Measurements from ENCODE around the gene EAPP. TPM values are rescaled to one million over a fixed set of nuclear protein-coding genes. Genes with fewer than 3 reads are reported as not detected.

EAPP gene
- total RNA-seq, 1 experiment from 2014 or later = 32.2 TPM

DNA sequence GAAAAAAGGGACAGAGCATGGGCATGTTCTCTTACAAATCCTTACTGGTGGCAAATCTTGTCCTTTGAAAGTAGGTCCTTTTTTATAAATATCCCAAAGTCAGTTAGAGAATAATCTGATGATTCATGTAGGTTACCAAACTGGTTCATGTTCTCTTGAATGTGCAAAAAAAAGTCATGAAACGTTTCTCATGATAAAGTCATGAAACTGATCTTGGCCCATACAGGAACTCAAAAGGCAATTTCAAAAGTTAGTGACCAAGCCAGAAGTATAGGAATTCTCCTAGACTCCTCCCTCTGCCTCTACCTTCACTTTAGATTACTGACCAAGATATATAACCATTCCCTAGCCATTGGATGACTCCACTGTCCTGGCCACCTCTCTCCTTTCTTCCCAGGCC is 50.2 kb downstream of the EAPP start:
- Histone ChIP-seq H3K4me1 (ENCODE audit: control insufficient read depth in 1 of 2, insufficient read depth in 2 of 2, low read length in 2 of 2) (peaks cover 0 to 9% of the 10 kb centered on the region in 2 experiments; a peak in 2 of 4 replicates), H3K79me2 (ENCODE audit: insufficient read depth, low read length) (no peaks in the 10 kb centered on the region), H3K36me3 (ENCODE audit: control insufficient read depth in 1 of 2, insufficient read depth in 2 of 2, low read length in 2 of 2) (no peaks in the 10 kb centered on the region), H3K4me3 (replicated peaks in 1 of 2; ENCODE audit: low read depth in 1 of 2, low read length in 2 of 2) (no peak overlapping the region), H3K9me3 (ENCODE audit: control insufficient read depth in 1 of 2, insufficient read depth in 1 of 2, low read depth in 1 of 2, low read length in 2 of 2) (no peaks in the 10 kb centered on the region), H3K4me2 (ENCODE audit: low read length) (no peak overlapping the region), H4K20me1 (ENCODE audit: insufficient read depth) (no peaks in the 10 kb centered on the region), H3K27me3 (ENCODE audit: insufficient read depth, low read length) (no peaks in the 10 kb centered on the region), H3K9ac (ENCODE audit: low read length) (no peak overlapping the region), H2AFZ (ENCODE audit: low read depth, low read length, poor library complexity, severe bottlenecking) (peak overlapping the region; percentile 59), H3K27ac (ENCODE audit: low read depth, low read length) (no peak overlapping the region), H3K9me2 (ENCODE audit: insufficient read depth) (no peaks in the 10 kb centered on the region)
- intact Hi-C loops (cut with micrococcal nuclease) = no loop called here
- no TSS peak for BruUV-seq (replicated peaks)
- TF ChIP-seq SP1 (IDR thresholded peaks at IDR 0.05; ENCODE audit: low read depth) (no peak), SIN3A (IDR thresholded peaks at IDR 0.05; ENCODE audit: low read depth) (no peak)
- ChIA-PET POLR2A (no interaction called here), CTCF (no interaction called here), RAD21 (ENCODE audit: low non-redundant PET in 1 of 2, low total read pairs in 2 of 2, uncharacterized antibody in 2 of 2, unreplicated experiment in 2 of 2) (no interaction called here)
- no peak for ATAC-seq
- no peak for DNase-seq (ENCODE audit: low read depth, low spot score)

DNA sequence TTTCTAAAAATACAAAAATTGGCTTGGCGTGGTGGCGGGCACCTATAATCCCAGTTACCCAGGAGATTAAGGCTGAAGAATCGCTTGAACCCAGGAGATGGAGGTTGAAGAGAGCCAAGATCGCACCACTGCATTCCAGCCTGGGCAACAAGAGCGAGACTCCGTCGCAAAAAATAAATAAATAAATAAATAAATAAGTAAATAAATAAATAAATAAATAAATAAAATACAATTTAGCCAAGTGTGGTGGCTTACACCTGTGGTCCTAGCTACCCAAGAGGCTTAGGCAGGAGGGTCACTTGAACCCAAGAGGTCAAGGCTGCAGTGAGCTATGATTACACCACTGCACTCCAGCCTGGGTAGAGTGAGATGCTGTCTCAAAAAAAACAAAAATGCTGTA is 51.0 kb downstream of the EAPP start:
- no peak overlapping the region for H3K9ac ChIP-seq (ENCODE audit: low read length)
- no peaks in the 10 kb centered on the region for H3K79me2 ChIP-seq (ENCODE audit: insufficient read depth, low read length)
- H3K4me3 ChIP-seq (replicated peaks in 1 of 2; ENCODE audit: low read depth in 1 of 2, low read length in 2 of 2) = no peak overlapping the region
- no peak overlapping the region for H2AFZ ChIP-seq (ENCODE audit: low read depth, low read length, poor library complexity, severe bottlenecking)
- peaks cover 0 to 9% of the 10 kb centered on the region in 2 experiments; a peak in 2 of 4 replicates for H3K4me1 ChIP-seq (ENCODE audit: control insufficient read depth in 1 of 2, insufficient read depth in 2 of 2, low read length in 2 of 2)
- no peaks in the 10 kb centered on the region for H3K9me2 ChIP-seq (ENCODE audit: insufficient read depth)
- no TSS peak for BruUV-seq (replicated peaks)
- H3K9me3 ChIP-seq (ENCODE audit: control insufficient read depth in 1 of 2, insufficient read depth in 1 of 2, low read depth in 1 of 2, low read length in 2 of 2) = no peaks in the 10 kb centered on the region
- H3K4me2 ChIP-seq (ENCODE audit: low read length) = no peak overlapping the region
- RAD21 ChIA-PET (ENCODE audit: low non-redundant PET in 1 of 2, low total read pairs in 2 of 2, uncharacterized antibody in 2 of 2, unreplicated experiment in 2 of 2) = no interaction called here
- no peak for ATAC-seq
- no peak for TF ChIP-seq ELF1 (IDR thresholded peaks at IDR 0.05; ENCODE audit: borderline replicate concordance, low read depth)
- CTCF ChIA-PET = no interaction called here
- no peak overlapping the region for H3K27ac ChIP-seq (ENCODE audit: low read depth, low read length)
- H3K27me3 ChIP-seq (ENCODE audit: insufficient read depth, low read length) = no peaks in the 10 kb centered on the region
- no peak for DNase-seq (ENCODE audit: low read depth, low spot score)
- POLR2A ChIA-PET = no interaction called here
- intact Hi-C loops (cut with micrococcal nuclease) = no loop called here
- no peaks in the 10 kb centered on the region for H4K20me1 ChIP-seq (ENCODE audit: insufficient read depth)
- no peaks in the 10 kb centered on the region for H3K36me3 ChIP-seq (ENCODE audit: control insufficient read depth in 1 of 2, insufficient read depth in 2 of 2, low read length in 2 of 2)

- no peak overlapping the region for H3K4me3 ChIP-seq (replicated peaks in 1 of 2; ENCODE audit: low read depth in 1 of 2, low read length in 2 of 2)
- POLR2A ChIA-PET = no interaction called here
- no peaks in the 10 kb centered on the region; a peak in 1 of 4 replicates for H3K4me1 ChIP-seq (ENCODE audit: control insufficient read depth in 1 of 2, insufficient read depth in 2 of 2, low read length in 2 of 2)
- no peak overlapping the region for H3K4me2 ChIP-seq (ENCODE audit: low read length)
- no peaks in the 10 kb centered on the region for H3K9me2 ChIP-seq (ENCODE audit: insufficient read depth)
- RAD21 ChIA-PET (ENCODE audit: low non-redundant PET in 1 of 2, low total read pairs in 2 of 2, uncharacterized antibody in 2 of 2, unreplicated experiment in 2 of 2) = no interaction called here
- H3K9ac ChIP-seq (ENCODE audit: low read length) = no peak overlapping the region
- DNase-seq (ENCODE audit: low read depth, low spot score) = no peak
- CTCF ChIA-PET = no interaction called here
- H3K79me2 ChIP-seq (ENCODE audit: insufficient read depth, low read length) = no peaks in the 10 kb centered on the region
- H4K20me1 ChIP-seq (ENCODE audit: insufficient read depth) = no peaks in the 10 kb centered on the region
- BruUV-seq (replicated peaks) = no TSS peak
- no peak overlapping the region for H2AFZ ChIP-seq (ENCODE audit: low read depth, low read length, poor library complexity, severe bottlenecking)
- no peaks in the 10 kb centered on the region for H3K36me3 ChIP-seq (ENCODE audit: control insufficient read depth in 1 of 2, insufficient read depth in 2 of 2, low read length in 2 of 2)
- intact Hi-C loops (cut with micrococcal nuclease) = no loop called here
- no peak overlapping the region for H3K27ac ChIP-seq (ENCODE audit: low read depth, low read length)
- no peaks in the 10 kb centered on the region for H3K27me3 ChIP-seq (ENCODE audit: insufficient read depth, low read length)
- no peak for ATAC-seq
- H3K9me3 ChIP-seq (ENCODE audit: control insufficient read depth in 1 of 2, insufficient read depth in 1 of 2, low read depth in 1 of 2, low read length in 2 of 2) = no peaks in the 10 kb centered on the region
- TF ChIP-seq, protein P1, sequence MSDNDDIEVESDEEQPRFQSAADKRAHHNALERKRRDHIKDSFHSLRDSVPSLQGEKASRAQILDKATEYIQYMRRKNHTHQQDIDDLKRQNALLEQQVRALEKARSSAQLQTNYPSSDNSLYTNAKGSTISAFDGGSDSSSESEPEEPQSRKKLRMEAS (IDR thresholded peaks at IDR 0.05) = no peak
- TF ChIP-seq SIN3A (IDR thresholded peaks at IDR 0.05; ENCODE audit: low read depth) (no peak), TCF7L2 (IDR thresholded peaks at IDR 0.05; ENCODE audit: borderline replicate concordance, extremely low read depth, insufficient read depth, insufficient read length) (no peak), ZFX (IDR thresholded peaks at IDR 0.05) (no peak), CEBPB (IDR thresholded peaks at IDR 0.05; ENCODE audit: low read depth) (no peak), ELF1 (IDR thresholded peaks at IDR 0.05; ENCODE audit: borderline replicate concordance, low read depth) (no peak), CBX3 (IDR thresholded peaks at IDR 0.05; ENCODE audit: low read depth) (no peak), EGR1 (IDR thresholded peaks at IDR 0.05; ENCODE audit: low read depth) (no peak), FOSL1 (IDR thresholded peaks at IDR 0.05; ENCODE audit: low read depth) (no peak), ZNF274 (IDR thresholded peaks at IDR 0.05; ENCODE audit: low read depth, low read length) (no peak), POLR2AphosphoS5 (IDR thresholded peaks at IDR 0.05; ENCODE audit: low read depth, low read length) (no peak), YY1 (IDR thresholded peaks at IDR 0.05; ENCODE audit: extremely low read depth, insufficient replicate concordance, low read depth, low read length) (no peak), EZH2phosphoT487 (IDR thresholded peaks at IDR 0.05; ENCODE audit: borderline replicate concordance) (no peak)
Measured at GRCh38 chr14:34484726-34485125, 54.8 kb downstream of the EAPP start.
